CD8-positive, alpha-beta memory T cell (primary cell): Measurements from ENCODE around the gene FLYWCH1. TPM values are rescaled to one million over a fixed set of nuclear protein-coding genes. Genes with fewer than 3 reads are reported as not detected.
A peak's percentile ranks its signal among the peaks of the same experiment; 100 is the strongest.

Source experiments
- CTCF ChIA-PET: fragments of 350-600 bp; sonication (Branson Sonifier 250); formaldehyde crosslinking; loops from one replicate; lab custom pipeline; 2021; ENCODE audit warnings: antibody characterized with exemption; lab: Charles Lee
- POLR2A ChIA-PET: fragments of 350-600 bp; sonication (Branson Sonifier 250); formaldehyde crosslinking; loops from one replicate; lab custom pipeline; 2021; ENCODE audit warnings: antibody characterized with exemption; lab: Charles Lee
- DNase-seq, 5 donors: peaks; one replicate each; pipeline versions ENCODE4 v3.0.0 to v3.0.0-alpha.2; 2020 to 2022; ENCODE audit warnings: mixed read lengths in 1 of 5
- H3K27ac ChIP-seq: one replicate; pipeline ENCODE4 v1.7.0; 2013; ENCODE audit warnings: low read depth, mild to moderate bottlenecking, low read length, moderate library complexity
- H3K27me3 ChIP-seq: 2 replicates; pipeline ENCODE4 v1.7.0; 2013; ENCODE audit warnings: low read length, mild to moderate bottlenecking; ENCODE audit not compliant: insufficient read depth, poor library complexity, severe bottlenecking
- H3K36me3 ChIP-seq: 2 replicates; pipeline ENCODE4 v1.7.0; 2013; ENCODE audit warnings: mild to moderate bottlenecking, low read length, moderate library complexity; ENCODE audit not compliant: insufficient read depth
- H3K4me1 ChIP-seq: 2 replicates; pipeline ENCODE4 v1.7.0; 2013; ENCODE audit warnings: mild to moderate bottlenecking, low read length, moderate library complexity; ENCODE audit not compliant: insufficient read depth
- H3K4me3 ChIP-seq: 2 replicates; pipeline ENCODE4 v1.7.0; 2013; ENCODE audit warnings: mild to moderate bottlenecking, low read length
- H3K9me3 ChIP-seq: 2 replicates; pipeline ENCODE4 v1.7.0; 2013; ENCODE audit warnings: mild to moderate bottlenecking, low read length
- H3K27ac Mint-ChIP-seq, 8 donors: one replicate each; pipeline ENCODE4 v1.8.0; 2020 to 2021; ENCODE audit warnings: mixed read lengths in 8 of 8, mild to moderate bottlenecking in 6 of 8, inconsistent platforms in 3 of 8, moderate library complexity in 3 of 8
- H3K27me3 Mint-ChIP-seq, 2 donors: one replicate each; pipeline ENCODE4 v1.8.0; 2020 to 2021; ENCODE audit warnings: mixed read lengths in 2 of 2, mild to moderate bottlenecking in 1 of 2, moderate library complexity in 1 of 2
- H3K36me3 Mint-ChIP-seq, 3 donors: one replicate each; pipeline ENCODE4 v1.8.0; 2020 to 2021; ENCODE audit warnings: mixed read lengths in 3 of 3, inconsistent platforms in 1 of 3, mild to moderate bottlenecking in 1 of 3
- H3K4me1 Mint-ChIP-seq, 3 donors: one replicate each; pipeline ENCODE4 v1.8.0; 2020 to 2021; ENCODE audit warnings: mixed read lengths in 3 of 3, inconsistent platforms in 1 of 3, mild to moderate bottlenecking in 1 of 3
- H3K4me3 Mint-ChIP-seq, 7 donors: one replicate each; pipeline ENCODE4 v1.8.0; 2020 to 2021; ENCODE audit warnings: mixed read lengths in 7 of 7, mild to moderate bottlenecking in 6 of 7, moderate library complexity in 4 of 7, inconsistent platforms in 2 of 7
- H3K9me3 Mint-ChIP-seq, 5 donors: one replicate each; pipeline ENCODE4 v1.8.0; 2020 to 2022; ENCODE audit warnings: mixed read lengths in 5 of 5, mild to moderate bottlenecking in 3 of 5, moderate library complexity in 2 of 5, inconsistent platforms in 1 of 5
- polyA plus RNA-seq: library from polyadenylated mRNA; unstranded; fragments of 300-500 nt; fragmentation: Illumina TruSeq; gene quantifications from one replicate; pipeline ENCODE4 v1.2.3, GENCODE V29; 2021
- total RNA-seq, 2 experiments: library from RNA; stranded (reverse); gene quantifications; one replicate each; pipeline ENCODE4 v1.2.3, GENCODE V29; 2021

Gene FLYWCH1
- total and polyA plus RNA-seq, 3 experiments from 2014 or later, result 20.9 to 39.8 (median 37.2) TPM

DNA sequence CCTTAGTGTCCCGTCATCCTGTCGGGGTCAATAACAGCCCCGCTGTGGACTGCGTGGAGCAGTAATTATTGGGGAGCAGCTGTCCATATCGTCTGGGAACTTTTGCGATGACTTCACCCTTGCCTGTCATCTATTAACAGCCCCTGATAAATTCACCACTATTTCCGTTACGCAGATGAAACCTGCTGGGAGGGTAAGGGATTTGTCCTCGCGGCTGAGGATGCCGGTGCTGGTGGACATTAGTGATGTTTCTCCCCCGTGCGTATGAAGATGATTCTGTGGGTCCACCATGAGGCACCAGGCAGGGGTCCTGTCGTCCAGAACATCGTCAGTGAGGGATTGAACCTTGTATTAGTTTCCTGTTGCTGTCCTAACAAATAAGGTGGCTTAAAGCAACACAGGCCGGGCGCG lies 27.7 kb upstream of the FLYWCH1 start:
- Mint-ChIP-seq H3K4me1 (peaks cover 11 to 21% (median 14%) of the 10 kb centered on the region in 3 donors), H3K9me3 (no peaks in the 10 kb centered on the region), H3K27ac (peak overlapping the region; percentile 29 to 92 (median 86)), H3K4me3 (peak overlapping the region; percentile 81 to 96 (median 84)), H3K27me3 (no peaks in the 10 kb centered on the region), H3K36me3 (peaks cover 0 to 7% (median 0%) of the 10 kb centered on the region in 3 donors)
- Histone ChIP-seq H3K27me3 (no peaks in the 10 kb centered on the region), H3K4me3 (peak overlapping the region; percentile 91), H3K36me3 (no peaks in the 10 kb centered on the region), H3K4me1 (peaks cover 7% of the 10 kb centered on the region), H3K9me3 (no peaks in the 10 kb centered on the region), H3K27ac (peak overlapping the region; percentile 88)
- ChIA-PET CTCF (interaction anchor here (2.1 to 6.7 kb wide), 3 partner anchors 15 to 28 kb away, joined by 10 to 35 read pairs (median 13); partner anchors contain the start of gene FLYWCH1), POLR2A (interaction anchor here (0.6 to 2.6 kb wide), 2 partner anchors 16 to 526 kb away, joined by 5 to 19 read pairs; no protein-coding TSS in a partner anchor)
- no peak for DNase-seq

DNA sequence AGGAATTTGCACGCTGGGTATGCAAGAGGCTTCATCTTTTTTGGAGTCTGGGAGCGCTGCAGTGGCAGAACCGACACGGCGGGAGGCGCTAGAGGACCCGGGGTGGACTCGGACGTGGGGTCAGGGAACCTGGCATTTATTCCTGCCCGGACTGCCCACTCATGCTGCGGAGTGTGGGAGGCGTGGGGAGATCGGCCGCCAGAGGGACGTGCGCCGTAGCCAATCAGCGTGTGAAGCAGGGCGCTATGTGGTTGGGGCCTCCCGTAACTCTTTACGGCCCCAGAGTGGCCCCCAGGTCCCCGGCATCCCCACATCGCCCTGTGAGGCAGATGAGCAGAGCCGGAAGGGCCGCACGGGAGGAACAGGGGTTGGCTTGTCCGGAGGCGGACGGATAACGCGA lies 17.5 kb upstream of the FLYWCH1 start:
- no peaks in the 10 kb centered on the region for H3K36me3 ChIP-seq
- H3K9me3 ChIP-seq, result no peaks in the 10 kb centered on the region
- ChIA-PET CTCF (no interaction called here), POLR2A (no interaction called here)
- H3K27ac ChIP-seq, result no peak overlapping the region
- no peaks in the 10 kb centered on the region for H3K9me3 Mint-ChIP-seq
- H3K36me3 Mint-ChIP-seq, result peaks cover 0 to 10% (median 0%) of the 10 kb centered on the region in 3 donors
- no peaks in the 10 kb centered on the region for H3K27me3 Mint-ChIP-seq
- H3K27me3 ChIP-seq, result no peaks in the 10 kb centered on the region
- no peak overlapping the region for H3K4me3 Mint-ChIP-seq
- DNase-seq, result no peak
- no peak overlapping the region for H3K27ac Mint-ChIP-seq
- no peaks in the 10 kb centered on the region for H3K4me1 Mint-ChIP-seq
- H3K4me3 ChIP-seq, result no peak overlapping the region
- no peaks in the 10 kb centered on the region for H3K4me1 ChIP-seq

DNA sequence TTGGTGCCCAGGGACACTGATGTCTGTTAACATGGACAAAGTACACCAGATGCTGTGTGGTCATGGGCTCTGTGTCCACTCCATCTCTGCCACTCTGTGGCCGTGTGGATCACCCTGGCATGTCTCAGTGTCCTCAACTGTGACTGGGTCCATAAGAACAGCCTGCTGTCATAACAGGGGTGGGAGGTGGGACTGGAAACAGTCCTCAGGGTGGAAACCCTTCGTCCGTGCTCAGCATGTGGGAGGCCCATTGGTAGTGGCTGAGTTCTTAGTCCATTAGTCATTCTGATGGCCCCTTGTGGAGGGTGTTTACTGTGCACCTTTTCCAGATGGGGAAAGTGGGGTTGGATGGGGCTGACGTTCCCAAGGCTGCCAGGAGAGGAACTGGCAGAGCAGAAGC lies 15.9 kb upstream of the FLYWCH1 start:
- no peaks in the 10 kb centered on the region for H3K27me3 ChIP-seq
- Mint-ChIP-seq H3K4me3 (no peak overlapping the region), H3K27ac (no peak overlapping the region), H3K4me1 (no peaks in the 10 kb centered on the region), H3K9me3 (no peaks in the 10 kb centered on the region), H3K27me3 (no peaks in the 10 kb centered on the region), H3K36me3 (peaks cover 0 to 10% (median 0%) of the 10 kb centered on the region in 3 donors)
- no peaks in the 10 kb centered on the region for H3K4me1 ChIP-seq
- DNase-seq, result no peak
- POLR2A ChIA-PET, result no interaction called here
- no peaks in the 10 kb centered on the region for H3K9me3 ChIP-seq
- H3K4me3 ChIP-seq, result no peak overlapping the region
- CTCF ChIA-PET, result interaction anchor here (1.3 kb wide), 1 partner anchor 21 kb away, joined by 4 read pairs; no protein-coding TSS in a partner anchor
- H3K27ac ChIP-seq, result no peak overlapping the region
- H3K36me3 ChIP-seq, result no peaks in the 10 kb centered on the region

DNA sequence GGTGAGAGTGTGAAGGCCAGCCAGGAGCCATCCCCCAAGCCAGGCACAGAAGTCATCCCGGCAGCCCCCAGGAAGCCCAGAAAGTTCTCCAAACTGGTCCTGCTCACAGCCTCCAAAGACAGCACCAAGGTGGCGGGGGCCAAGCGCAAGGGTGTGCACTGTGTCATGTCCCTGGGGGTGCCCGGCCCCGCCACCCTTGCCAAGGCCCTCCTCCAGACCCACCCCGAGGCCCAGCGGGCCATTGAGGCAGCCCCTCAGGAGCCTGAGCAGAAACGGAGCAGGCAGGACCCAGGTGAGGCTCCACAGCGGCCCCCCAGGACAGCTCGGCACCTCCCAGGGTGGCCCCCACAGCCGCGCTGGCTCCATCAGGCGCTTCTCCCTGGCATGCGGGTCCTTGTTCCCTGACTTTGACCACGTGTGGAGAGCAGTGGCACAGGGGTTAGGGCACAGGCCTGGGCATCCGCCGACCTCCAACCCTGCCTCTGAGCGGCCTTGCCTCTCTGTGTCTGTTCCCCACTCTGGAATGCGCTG lies 15.2 kb upstream of the FLYWCH1 start:
- POLR2A ChIA-PET, result no interaction called here
- Mint-ChIP-seq H3K4me1 (no peaks in the 10 kb centered on the region), H3K27ac (no peak overlapping the region), H3K9me3 (no peaks in the 10 kb centered on the region), H3K4me3 (no peak overlapping the region), H3K27me3 (no peaks in the 10 kb centered on the region), H3K36me3 (peaks cover 0 to 10% (median 0%) of the 10 kb centered on the region in 3 donors)
- DNase-seq, result no peak
- Histone ChIP-seq H3K4me3 (no peak overlapping the region), H3K27me3 (no peaks in the 10 kb centered on the region), H3K4me1 (no peaks in the 10 kb centered on the region), H3K9me3 (no peaks in the 10 kb centered on the region), H3K36me3 (no peaks in the 10 kb centered on the region), H3K27ac (no peak overlapping the region)
- CTCF ChIA-PET, result no interaction called here

DNA sequence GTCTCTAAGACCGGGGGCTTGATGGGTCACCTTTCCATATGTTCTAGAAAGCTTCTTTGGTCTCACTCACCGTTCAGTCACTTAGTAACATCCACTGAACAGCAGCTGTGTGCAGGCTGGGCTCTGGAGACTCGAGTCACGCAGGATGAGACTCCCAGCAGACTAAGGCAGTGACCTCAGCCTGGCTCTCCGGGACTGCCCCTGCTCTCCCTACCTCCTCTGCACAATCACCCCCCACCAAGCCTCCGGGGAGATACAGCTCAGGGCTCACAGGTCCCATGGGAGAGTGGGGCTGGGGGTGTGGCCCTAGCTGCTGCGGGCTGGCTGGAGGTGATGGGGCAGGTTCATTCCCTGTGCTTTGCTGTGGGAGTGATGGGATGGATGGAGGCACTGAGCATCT lies 14.6 kb upstream of the FLYWCH1 start:
- peaks cover 0 to 10% (median 0%) of the 10 kb centered on the region in 3 donors for H3K36me3 Mint-ChIP-seq
- ChIA-PET CTCF (interaction anchor here (1.0 kb wide), 1 partner anchor 9 kb away, joined by 3 read pairs; no protein-coding TSS in a partner anchor), POLR2A (no interaction called here)
- Histone ChIP-seq H3K27ac (no peak overlapping the region), H3K4me3 (no peak overlapping the region), H3K27me3 (no peaks in the 10 kb centered on the region), H3K9me3 (no peaks in the 10 kb centered on the region), H3K4me1 (no peaks in the 10 kb centered on the region), H3K36me3 (no peaks in the 10 kb centered on the region)
- no peak for DNase-seq
- no peak overlapping the region for H3K4me3 Mint-ChIP-seq
- H3K9me3 Mint-ChIP-seq, result no peaks in the 10 kb centered on the region
- H3K27me3 Mint-ChIP-seq, result no peaks in the 10 kb centered on the region
- H3K4me1 Mint-ChIP-seq, result no peaks in the 10 kb centered on the region
- no peak overlapping the region for H3K27ac Mint-ChIP-seq

DNA sequence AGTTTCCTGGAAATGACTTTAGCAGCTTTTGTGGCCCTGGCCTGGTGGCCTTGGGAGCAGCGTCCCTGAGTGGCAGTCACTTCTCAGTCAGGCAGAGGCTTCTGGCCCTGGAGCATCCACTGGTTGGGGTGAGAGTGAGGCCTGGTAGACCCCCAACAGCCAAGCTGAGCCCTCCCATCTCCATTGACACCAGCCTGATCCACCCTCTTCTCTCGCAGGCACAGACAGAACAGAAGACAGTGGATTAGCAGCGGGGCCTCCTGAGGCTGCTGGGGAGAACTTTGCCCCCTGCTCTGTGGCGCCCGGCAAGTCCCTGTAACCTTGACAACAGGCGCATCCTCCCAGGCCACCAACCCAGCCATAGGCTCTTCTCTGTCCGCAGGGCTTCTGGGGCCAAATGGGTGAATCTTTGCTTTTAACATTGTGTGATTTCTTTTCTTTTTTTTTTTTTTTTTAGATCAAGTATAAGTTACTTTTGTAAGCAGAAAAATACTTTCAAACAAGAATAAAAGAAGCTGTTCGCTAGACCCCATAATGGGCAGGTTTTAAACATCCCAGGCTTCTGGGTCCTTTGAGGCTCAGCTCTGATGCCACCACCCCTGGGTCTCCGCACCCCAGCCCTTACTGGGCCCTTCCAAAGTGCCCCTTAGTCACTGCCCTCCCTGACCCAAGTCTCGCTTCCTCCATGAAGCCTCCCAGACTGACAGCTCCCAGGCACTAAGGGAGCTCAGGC lies 12.7 kb upstream of the FLYWCH1 start:
- Histone ChIP-seq H3K9me3 (no peaks in the 10 kb centered on the region), H3K27me3 (no peaks in the 10 kb centered on the region), H3K36me3 (no peaks in the 10 kb centered on the region), H3K27ac (no peak overlapping the region), H3K4me3 (no peak overlapping the region), H3K4me1 (peaks cover 3% of the 10 kb centered on the region)
- Mint-ChIP-seq H3K27me3 (peaks cover 0 to 2% of the 10 kb centered on the region in 2 donors), H3K4me3 (no peak overlapping the region), H3K27ac (peak overlapping the region in 1 of 8 donors; percentile 83), H3K9me3 (no peaks in the 10 kb centered on the region), H3K4me1 (peaks cover 3% of the 10 kb centered on the region in 3 donors), H3K36me3 (peaks cover 0 to 10% (median 0%) of the 10 kb centered on the region in 3 donors)
- ChIA-PET CTCF (interaction anchor here (0.8 to 1.3 kb wide), 3 partner anchors 10 to 18 kb away, joined by 3 to 5 read pairs (median 3); partner anchors contain the start of gene FLYWCH1), POLR2A (interaction anchor here (0.7 kb wide), 1 partner anchor 59 kb away, joined by 3 read pairs; no protein-coding TSS in a partner anchor)
- DNase-seq, result no peak

DNA sequence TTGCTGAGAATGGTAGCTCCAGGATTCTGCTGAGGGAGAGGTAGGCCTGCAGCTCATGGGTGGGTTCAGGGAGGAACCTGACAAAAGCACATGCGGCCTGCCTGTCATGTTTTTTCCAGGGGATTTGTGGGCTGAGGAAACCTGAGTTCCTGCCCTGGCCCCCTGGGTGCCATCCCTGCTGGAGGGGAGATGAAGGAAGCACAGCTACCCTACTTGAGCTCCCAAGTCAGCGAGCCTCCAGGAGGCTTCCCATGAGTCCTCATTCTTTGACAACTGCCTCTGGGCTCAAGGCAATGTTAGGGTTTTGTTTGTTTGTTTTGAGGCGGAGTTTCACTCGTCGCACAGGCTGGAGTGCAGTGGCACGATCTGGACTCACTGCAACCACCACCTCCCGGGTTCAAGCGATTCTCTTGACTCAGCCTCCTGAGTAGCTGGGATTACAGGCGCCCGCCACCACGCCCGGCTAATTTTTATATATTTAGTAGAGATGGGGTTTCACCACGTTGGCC lies 12.1 kb upstream of the FLYWCH1 start:
- H3K4me1 Mint-ChIP-seq, result peaks cover 6 to 8% (median 6%) of the 10 kb centered on the region in 3 donors
- POLR2A ChIA-PET, result interaction anchor here (0.7 kb wide), 1 partner anchor 60 kb away, joined by 3 read pairs; no protein-coding TSS in a partner anchor
- peaks cover 0 to 2% of the 10 kb centered on the region in 2 donors for H3K27me3 Mint-ChIP-seq
- H3K36me3 Mint-ChIP-seq, result peaks cover 0 to 12% (median 0%) of the 10 kb centered on the region in 3 donors
- Histone ChIP-seq H3K36me3 (no peaks in the 10 kb centered on the region), H3K27me3 (no peaks in the 10 kb centered on the region), H3K9me3 (no peaks in the 10 kb centered on the region), H3K4me1 (peaks cover 4% of the 10 kb centered on the region), H3K27ac (no peak overlapping the region), H3K4me3 (no peak overlapping the region)
- no peaks in the 10 kb centered on the region for H3K9me3 Mint-ChIP-seq
- H3K4me3 Mint-ChIP-seq, result no peak overlapping the region
- CTCF ChIA-PET, result interaction anchor here (0.8 to 1.3 kb wide), 3 partner anchors 11 to 17 kb away, joined by 3 to 5 read pairs (median 3); partner anchors contain the start of gene FLYWCH1
- no peak for DNase-seq
- H3K27ac Mint-ChIP-seq, result no peak overlapping the region
